Measurements from ENCODE around the gene RAB18.

Gene RAB18

GRCh38 chr10:27525819-27526218, 21.7 kb downstream of the RAB18 start:
- DNase-seq (ENCODE audit: low read depth) = peak; percentile 5
- no peak overlapping the region for H3K4me3 ChIP-seq (ENCODE audit: low read depth, low read length)
- TF ChIP-seq CTCF (IDR thresholded peaks at IDR 0.05; ENCODE audit: low read depth, low read length) (no peak), MAX (IDR thresholded peaks at IDR 0.05; ENCODE audit: low read depth, low read length) (no peak), MYC (IDR thresholded peaks at IDR 0.05; ENCODE audit: low read depth, low read length) (no peak), POLR2A (IDR thresholded peaks at IDR 0.05; ENCODE audit: extremely low read depth, insufficient read length) (no peak)

GRCh38 chr10:27526242-27526641, 22.1 kb downstream of the RAB18 start:
- no peak for DNase-seq (ENCODE audit: low read depth)
- no peak overlapping the region for H3K4me3 ChIP-seq (ENCODE audit: low read depth, low read length)
- TF ChIP-seq MYC (IDR thresholded peaks at IDR 0.05; ENCODE audit: low read depth, low read length) (no peak), MAX (IDR thresholded peaks at IDR 0.05; ENCODE audit: low read depth, low read length) (no peak), CTCF (IDR thresholded peaks at IDR 0.05; ENCODE audit: low read depth, low read length) (no peak), POLR2A (IDR thresholded peaks at IDR 0.05; ENCODE audit: extremely low read depth, insufficient read length) (no peak)

DNA sequence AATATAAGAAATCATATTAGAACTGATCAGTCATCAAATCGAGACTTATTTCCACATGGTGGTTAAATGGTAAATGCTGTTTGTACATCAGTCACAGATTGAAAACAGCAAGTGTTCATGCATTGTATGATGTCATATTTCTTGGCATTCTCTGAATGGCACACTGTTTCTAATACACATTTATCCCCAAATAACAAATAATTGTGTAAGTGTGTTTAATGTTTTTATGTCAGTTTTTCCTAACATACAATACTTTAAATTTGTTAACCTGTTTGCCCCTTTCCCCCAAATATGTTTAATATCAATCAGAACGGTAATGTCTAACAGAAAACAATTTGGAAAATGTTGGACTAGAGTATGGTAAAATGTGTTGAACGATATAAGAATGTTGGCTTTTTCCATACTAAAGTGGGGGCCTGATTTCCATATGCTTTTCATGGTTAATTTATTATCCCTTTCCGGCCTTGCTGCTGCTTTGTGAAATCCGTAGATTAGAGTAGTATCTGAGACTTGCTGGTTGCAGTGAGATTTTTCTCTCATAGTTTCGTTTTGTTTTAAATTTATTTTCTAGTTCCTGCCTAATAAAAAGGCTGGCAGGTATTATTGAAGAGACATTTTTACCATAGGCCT, 23.7 kb downstream of the RAB18 start:
- DNase-seq (ENCODE audit: low read depth) = no peak
- H3K4me3 ChIP-seq (ENCODE audit: low read depth, low read length) = no peak overlapping the region
- TF ChIP-seq MYC (IDR thresholded peaks at IDR 0.05; ENCODE audit: low read depth, low read length) = no peak
- no peak for TF ChIP-seq CTCF (IDR thresholded peaks at IDR 0.05; ENCODE audit: low read depth, low read length)
- no peak for TF ChIP-seq POLR2A (IDR thresholded peaks at IDR 0.05; ENCODE audit: extremely low read depth, insufficient read length)
- no peak for TF ChIP-seq MAX (IDR thresholded peaks at IDR 0.05; ENCODE audit: low read depth, low read length)

DNA sequence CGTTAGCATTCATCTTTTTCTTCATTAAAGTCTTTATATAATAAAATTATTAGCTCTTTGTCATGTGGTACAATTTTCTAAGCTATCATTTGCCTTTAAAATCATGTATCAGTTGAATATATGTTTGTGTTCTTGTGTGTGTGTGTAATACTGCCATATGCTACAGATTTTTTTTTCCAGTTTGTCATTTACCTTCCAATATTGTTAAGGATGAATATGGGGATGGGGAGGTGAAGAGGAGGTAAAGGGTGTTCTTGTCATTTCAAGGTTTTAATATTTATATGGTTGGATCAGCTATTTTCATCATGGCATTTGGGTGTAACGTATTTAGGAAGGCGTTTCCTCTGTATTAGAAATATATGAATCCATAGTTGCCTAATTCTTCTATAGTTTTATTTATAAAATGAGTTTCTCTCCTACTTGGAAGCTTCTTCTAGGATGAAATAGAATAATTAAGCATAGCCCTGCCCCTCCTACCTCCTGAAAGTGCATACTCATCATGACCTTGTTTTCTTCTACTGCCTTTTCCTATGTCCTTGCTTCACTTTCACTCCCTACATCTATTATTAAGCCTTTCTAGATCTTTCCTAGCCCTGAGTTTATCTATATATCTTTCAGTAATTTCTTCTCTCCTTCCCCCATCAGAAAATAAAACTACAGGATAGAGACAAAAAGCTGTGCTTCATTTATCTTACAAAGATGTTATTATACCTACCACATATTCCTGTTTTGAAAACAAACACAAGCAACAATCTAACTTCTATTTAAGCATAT, 25.1 kb downstream of the RAB18 start:
- TF ChIP-seq POLR2A (IDR thresholded peaks at IDR 0.05; ENCODE audit: extremely low read depth, insufficient read length) (no peak), MAX (IDR thresholded peaks at IDR 0.05; ENCODE audit: low read depth, low read length) (no peak), CTCF (IDR thresholded peaks at IDR 0.05; ENCODE audit: low read depth, low read length) (no peak), MYC (IDR thresholded peaks at IDR 0.05; ENCODE audit: low read depth, low read length) (no peak)
- no peak overlapping the region for H3K4me3 ChIP-seq (ENCODE audit: low read depth, low read length)
- no peak for DNase-seq (ENCODE audit: low read depth)

GRCh38 chr10:27530477-27530876, 26.4 kb downstream of the RAB18 start:
- no peak for DNase-seq (ENCODE audit: low read depth)
- H3K4me3 ChIP-seq (ENCODE audit: low read depth, low read length) = no peak overlapping the region
- TF ChIP-seq MYC (IDR thresholded peaks at IDR 0.05; ENCODE audit: low read depth, low read length) (no peak), MAX (IDR thresholded peaks at IDR 0.05; ENCODE audit: low read depth, low read length) (no peak), POLR2A (IDR thresholded peaks at IDR 0.05; ENCODE audit: extremely low read depth, insufficient read length) (no peak), CTCF (IDR thresholded peaks at IDR 0.05; ENCODE audit: low read depth, low read length) (no peak)

All from NB4 (cell line).